CD14-positive monocyte (primary cell): ENCODE results near the gene PTPN9. TPM values are rescaled to one million over a fixed set of nuclear protein-coding genes. Genes with fewer than 3 reads are reported as not detected.

Experiments used
- DNase-seq, 3 donors: peaks; one replicate each; pipeline ENCODE4 v3.0.0-alpha.2; 2011 to 2022
- H2AFZ ChIP-seq: 2 replicates; pipeline ENCODE4 v1.6.0; 2012; ENCODE audit warnings: mild to moderate bottlenecking, low read depth, low read length, inconsistent platforms; ENCODE audit not compliant: insufficient read depth, poor library complexity, severe bottlenecking
- H3K27ac ChIP-seq, 2 donors: 1 replicate in 1 of 2; 2 replicates in 1 of 2; pipeline ENCODE4 v1.5.1; 2012 to 2013; ENCODE audit warnings: low read length in 2 of 2, control low read depth in 1 of 2, inconsistent platforms in 1 of 2, low read depth in 1 of 2, mild to moderate bottlenecking in 1 of 2
- H3K27me3 ChIP-seq, 2 donors: one replicate each; pipeline versions ENCODE4 v1.6.0 to v1.6.1; 2011 to 2013; ENCODE audit warnings: low read length in 2 of 2; ENCODE audit not compliant: control insufficient read depth in 2 of 2, insufficient read depth in 2 of 2
- H3K36me3 ChIP-seq, 2 donors: replicated peaks in 1 of 2; 1 replicate in 1 of 2; 2 replicates in 1 of 2; pipeline versions ENCODE4 v1.5.1 to v1.6.1; 2012 to 2013; ENCODE audit warnings: low read length in 2 of 2, control low read depth in 1 of 2, inconsistent platforms in 1 of 2, mild to moderate bottlenecking in 1 of 2; ENCODE audit not compliant: insufficient read depth in 2 of 2, control insufficient read depth in 1 of 2
- H3K4me1 ChIP-seq, 2 donors: 1 replicate in 1 of 2; 2 replicates in 1 of 2; pipeline versions ENCODE4 v1.5.1 to v1.6.1; 2012 to 2013; ENCODE audit warnings: low read length in 2 of 2, control low read depth in 1 of 2, inconsistent platforms in 1 of 2, mild to moderate bottlenecking in 1 of 2, moderate library complexity in 1 of 2; ENCODE audit not compliant: insufficient read depth in 2 of 2, control insufficient read depth in 1 of 2
- H3K4me2 ChIP-seq: replicated peaks from 2 replicates; pipeline ENCODE3; 2012; ENCODE audit warnings: low read length, moderate library complexity, mild to moderate bottlenecking; ENCODE audit not compliant: poor library complexity, severe bottlenecking; ENCODE audit errors: extremely low read depth
- H3K4me3 ChIP-seq, 3 experiments: fragments of 200-600 bp in 1 of 3; sonication (generic) in 1 of 3; replicated peaks in 1 of 3; 1 replicate in 2 of 3; 2 replicates in 1 of 3; pipeline ENCODE4 v1.5.1; 2011 to 2013; ENCODE audit warnings: low read length in 3 of 3, mild to moderate bottlenecking in 3 of 3, control low read depth in 2 of 3, low read depth in 2 of 3, inconsistent platforms in 1 of 3, moderate library complexity in 1 of 3
- H3K79me2 ChIP-seq: 2 replicates; pipeline ENCODE4 v1.6.0; 2012; ENCODE audit warnings: mild to moderate bottlenecking, control low read depth, inconsistent platforms, low read length, moderate library complexity; ENCODE audit not compliant: insufficient read depth
- H3K9ac ChIP-seq: 2 replicates; pipeline ENCODE4 v1.6.0; 2017; ENCODE audit warnings: low read length, mild to moderate bottlenecking; ENCODE audit not compliant: insufficient read depth, poor library complexity, severe bottlenecking
- H3K9me3 ChIP-seq, 2 donors: replicated peaks in 1 of 2; 1 replicate in 1 of 2; 2 replicates in 1 of 2; pipeline versions ENCODE4 v1.5.1 to v1.6.1; 2012 to 2013; ENCODE audit warnings: low read length in 2 of 2, control low read depth in 1 of 2; ENCODE audit not compliant: control insufficient read depth in 1 of 2, insufficient read depth in 1 of 2
- H4K20me1 ChIP-seq: 2 replicates; pipeline ENCODE4 v1.6.0; 2012; ENCODE audit warnings: mild to moderate bottlenecking, low read length, control low read depth, moderate library complexity; ENCODE audit not compliant: insufficient read depth
- H3K27ac Mint-ChIP-seq, 7 donors: one replicate each; pipeline ENCODE4 v1.8.0; 2020; ENCODE audit warnings: mild to moderate bottlenecking in 7 of 7, mixed read lengths in 7 of 7, moderate library complexity in 6 of 7, inconsistent platforms in 2 of 7
- H3K27me3 Mint-ChIP-seq, 3 donors: one replicate each; pipeline ENCODE4 v1.8.0; 2021 to 2022; ENCODE audit warnings: low read depth in 3 of 3, mild to moderate bottlenecking in 3 of 3, mixed read lengths in 3 of 3, moderate library complexity in 3 of 3, inconsistent platforms in 1 of 3
- H3K36me3 Mint-ChIP-seq, 2 donors: one replicate each; pipeline ENCODE4 v1.8.0; 2020; ENCODE audit warnings: mixed read lengths in 2 of 2, inconsistent platforms in 1 of 2, mild to moderate bottlenecking in 1 of 2
- H3K4me1 Mint-ChIP-seq: one replicate; pipeline ENCODE4 v1.8.0; 2020; ENCODE audit warnings: mild to moderate bottlenecking, mixed read lengths
- H3K4me3 Mint-ChIP-seq, 2 donors: one replicate each; pipeline ENCODE4 v1.8.0; 2020; ENCODE audit warnings: mild to moderate bottlenecking in 2 of 2, mixed read lengths in 2 of 2, moderate library complexity in 1 of 2
- H3K9me3 Mint-ChIP-seq, 7 donors: one replicate each; pipeline ENCODE4 v1.8.0; 2020 to 2022; ENCODE audit warnings: mixed read lengths in 7 of 7, mild to moderate bottlenecking in 6 of 7, moderate library complexity in 6 of 7, inconsistent platforms in 2 of 7
- CTCF ChIP-seq: fragments of 200-600 bp; IDR thresholded peaks from one replicate; pipeline ENCODE4 v1.8.0; 2022; ENCODE audit warnings: antibody characterized with exemption, mild to moderate bottlenecking
- WGBS: methylation state at CpG from one replicate; pipeline ENCODE4 v1.1.5; 2013; ENCODE audit warnings: missing lambda C conversion rate; ENCODE audit not compliant: insufficient coverage; 5-methylcytosine and 5-hydroxymethylcytosine counted together
- intact Hi-C, 2 donors: fragments of 100-400 bp; cut with micrococcal nuclease; formaldehyde crosslinking; loops; one replicate each; pipeline versions ENCODE4 v1.15.0 to v1.15.1; 2023
- polyA plus RNA-seq, 3 donors: library from polyadenylated mRNA; depleted of rRNA in 1 of 3; unstranded in 2 of 3; stranded (reverse) in 1 of 3; fragments of 300-500 nt in 2 of 3; fragments of >200 nt in 1 of 3; fragmentation: Illumina TruSeq in 2 of 3; gene quantifications; 1 replicate in 2 of 3; 2 replicates in 1 of 3; pipeline ENCODE4 v1.2.3, GENCODE V29; 2012 to 2021

The PTPN9 gene
- polyA plus RNA-seq, 3 donors = 21.1 to 40.1 (median 28.0) TPM

- no peak overlapping the region for H3K4me2 ChIP-seq
- H4K20me1 ChIP-seq = no peaks in the 10 kb centered on the region
- 100% methylated on average over 1 of the region's 7 CpGs for WGBS
- Mint-ChIP-seq H3K4me3 (no peak overlapping the region), H3K36me3 (peaks cover 56 to 75% of the 10 kb centered on the region in 2 donors), H3K4me1 (no peaks in the 10 kb centered on the region), H3K27ac (no peak overlapping the region), H3K9me3 (peaks cover 0 to 3% (median 0%) of the 10 kb centered on the region in 7 donors), H3K27me3 (no peaks in the 10 kb centered on the region)
- no peak overlapping the region for H3K4me3 ChIP-seq
- H3K79me2 ChIP-seq = no peaks in the 10 kb centered on the region
- peaks cover 64 to 78% of the 10 kb centered on the region in 2 donors for H3K36me3 ChIP-seq
- no peaks in the 10 kb centered on the region for H3K9me3 ChIP-seq
- H3K27ac ChIP-seq = no peak overlapping the region
- DNase-seq = no peak
- no peak overlapping the region for H3K9ac ChIP-seq
- no peaks in the 10 kb centered on the region for H3K4me1 ChIP-seq
- intact Hi-C loops = loop anchor here in 1 of 2 donors (10.0 kb wide), 1 partner anchor 176 kb away; no protein-coding TSS in a partner anchor
- peak; percentile 30 for TF ChIP-seq CTCF
- H3K27me3 ChIP-seq = no peaks in the 10 kb centered on the region
- H2AFZ ChIP-seq = no peak overlapping the region
Measured at GRCh38 chr15:75508840-75509532, 70.1 kb downstream of the PTPN9 start.

GRCh38 chr15:75502360-75502759 lies 76.8 kb downstream of the PTPN9 start:
- Histone ChIP-seq H3K4me2 (no peak overlapping the region), H3K4me1 (no peaks in the 10 kb centered on the region), H4K20me1 (no peaks in the 10 kb centered on the region), H2AFZ (no peak overlapping the region), H3K4me3 (no peak overlapping the region), H3K9ac (no peak overlapping the region), H3K27me3 (no peaks in the 10 kb centered on the region), H3K36me3 (peaks cover 41 to 63% of the 10 kb centered on the region in 2 donors), H3K9me3 (no peaks in the 10 kb centered on the region), H3K79me2 (no peaks in the 10 kb centered on the region), H3K27ac (no peak overlapping the region)
- WGBS = 96% methylated on average over 4 of the region's 8 CpGs
- Mint-ChIP-seq H3K27me3 (no peaks in the 10 kb centered on the region), H3K27ac (no peak overlapping the region), H3K36me3 (peaks cover 47 to 69% of the 10 kb centered on the region in 2 donors), H3K9me3 (peaks cover 0 to 3% (median 0%) of the 10 kb centered on the region in 7 donors), H3K4me1 (no peaks in the 10 kb centered on the region), H3K4me3 (no peak overlapping the region)
- no peak for TF ChIP-seq CTCF
- no peak for DNase-seq
- intact Hi-C loops = loop anchor here in 1 of 2 donors (10.0 kb wide), 1 partner anchor 182 kb away; no protein-coding TSS in a partner anchor
